Stimulated activated CD4-positive, alpha-beta T cell treated with anti-CD3 and anti-CD28 coated beads, TNF-alpha, amount 100 ng/mL, for 24 hours (primary cell): Measurements from ENCODE around the gene SIX4.
"Not testable (repeated sequence)": the region's sequence is repeated elsewhere in the genome, so short reads cannot be mapped to it uniquely, and the experiment has no call there.

ENCODE experiments used
- DNase-seq, 3 experiments: peaks; one replicate each; pipeline ENCODE4 v3.0.0-alpha.2; 2020; ENCODE audit warnings: low read depth in 3 of 3

SIX4 gene

GRCh38 chr14:60723907-60724618, at the start of gene SIX4:
Gene SIX4, minus strand, starts transcription at chr14:60724351. Its CDS starts 277 bp downstream, at chr14:60724074.
- no peak for DNase-seq

- DNase-seq: no peak
Measured at GRCh38 chr14:60773558-60773957, 49.4 kb upstream of the SIX4 start.

GRCh38 chr14:60771117-60771516, 47.0 kb upstream of the SIX4 start:
- DNase-seq: no peak

- DNase-seq: no peak
Measured at GRCh38 chr14:60768602-60769001, 44.5 kb upstream of the SIX4 start.

DNA sequence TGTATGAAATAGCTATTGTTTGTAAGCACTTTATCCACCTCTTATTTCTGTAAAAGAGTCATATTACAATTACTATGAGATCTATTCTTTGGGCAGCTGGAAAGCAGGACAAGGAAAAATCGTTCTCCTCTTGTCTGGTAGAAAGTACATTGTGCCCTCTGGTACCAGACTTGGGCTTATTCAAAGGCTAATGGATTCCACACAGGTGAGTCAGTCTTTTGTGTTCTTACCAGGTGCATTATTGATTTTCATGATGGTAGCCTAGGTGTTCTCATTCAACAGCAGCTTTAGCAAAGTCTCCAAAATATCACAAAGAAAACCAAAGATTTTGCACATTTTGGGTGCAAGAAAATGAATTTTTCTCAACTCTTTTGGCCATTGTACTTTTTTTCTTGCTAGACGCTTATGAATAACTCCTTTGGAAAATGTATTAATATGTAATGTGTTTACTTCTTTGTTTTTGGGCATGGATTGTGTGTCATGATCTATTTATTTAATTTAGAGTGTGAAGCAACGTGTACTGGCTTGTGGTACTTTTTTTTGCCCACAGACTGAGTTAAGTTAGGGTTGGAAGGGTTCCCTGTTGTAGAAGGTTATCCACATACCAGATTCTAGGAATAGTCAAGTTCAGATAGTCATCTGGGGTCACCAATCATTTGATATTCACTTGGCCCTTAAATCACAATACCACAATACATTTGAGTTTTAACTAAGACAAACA, 36.7 kb upstream of the SIX4 start:
- no peak for DNase-seq

- no peak for DNase-seq
Measured at GRCh38 chr14:60760209-60760608, 36.1 kb upstream of the SIX4 start.

GRCh38 chr14:60758885-60759284, 34.7 kb upstream of the SIX4 start:
- DNase-seq: no peak

- no peak for DNase-seq
Measured at GRCh38 chr14:60757567-60758002, 33.4 kb upstream of the SIX4 start.

DNA sequence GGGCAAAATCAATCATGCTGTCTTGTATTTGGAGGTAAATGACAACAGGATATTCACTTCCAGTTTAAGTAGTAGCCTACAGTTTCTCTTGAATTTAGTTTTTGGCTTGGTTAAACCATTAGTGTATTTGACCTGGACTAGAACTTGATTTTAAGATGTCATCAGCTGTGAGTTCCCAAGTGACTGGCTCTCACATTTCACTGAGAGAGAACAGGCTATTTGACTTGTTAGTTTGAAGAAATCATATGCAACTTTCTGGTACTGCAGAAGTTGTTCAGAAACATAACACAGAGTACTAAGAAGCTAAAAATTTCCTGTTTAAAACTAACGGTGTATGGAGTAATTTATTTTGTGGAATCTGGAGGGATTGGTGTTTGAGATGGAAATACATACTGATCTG, 32.7 kb upstream of the SIX4 start:
- no peak for DNase-seq

DNA sequence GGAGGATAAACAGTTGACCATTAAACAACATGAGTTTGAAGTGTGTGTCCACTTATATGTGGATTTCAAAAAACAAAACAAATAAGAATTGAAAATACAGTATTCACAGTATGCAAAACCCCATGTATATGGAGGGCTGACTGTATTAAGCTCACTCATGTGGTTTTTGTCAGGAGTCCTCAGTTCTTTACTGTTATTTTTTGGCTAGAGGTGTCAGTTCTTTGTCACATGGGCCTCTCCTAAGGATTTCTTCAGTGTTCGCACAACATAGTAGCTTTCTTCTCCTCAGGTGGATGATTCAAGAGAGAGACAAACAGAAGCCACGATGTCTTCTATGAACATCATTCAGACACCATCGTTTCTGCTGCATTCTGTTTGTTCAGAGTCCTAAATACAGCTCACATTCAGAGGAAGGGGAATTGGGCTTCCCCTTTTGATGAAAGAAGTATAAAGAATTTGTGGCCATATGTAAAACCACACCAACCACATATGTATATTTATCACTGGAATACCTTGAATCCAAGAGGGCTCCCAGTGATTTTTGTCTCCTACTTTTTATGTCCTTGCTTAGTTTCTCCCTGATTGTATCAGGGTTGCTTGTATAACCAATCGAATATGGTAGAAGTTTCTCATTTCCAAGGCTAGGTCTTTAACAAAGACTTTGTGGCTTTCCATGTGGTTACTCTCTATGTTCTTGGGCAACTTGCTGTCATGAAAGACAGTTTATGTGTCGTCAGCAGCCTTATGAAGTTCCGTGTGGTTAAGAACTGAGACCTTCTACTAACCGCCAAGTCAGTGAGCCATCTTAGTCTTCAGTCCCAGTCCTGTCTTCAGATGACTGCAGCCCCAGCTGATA, 29.3 kb upstream of the SIX4 start:
- DNase-seq: peak; percentile 21 to 36 (median 24)

GRCh38 chr14:60744566-60744965, 20.4 kb upstream of the SIX4 start:
- no peak for DNase-seq

- DNase-seq: no peak
Measured at GRCh38 chr14:60738843-60739508, 14.8 kb upstream of the SIX4 start.

DNA sequence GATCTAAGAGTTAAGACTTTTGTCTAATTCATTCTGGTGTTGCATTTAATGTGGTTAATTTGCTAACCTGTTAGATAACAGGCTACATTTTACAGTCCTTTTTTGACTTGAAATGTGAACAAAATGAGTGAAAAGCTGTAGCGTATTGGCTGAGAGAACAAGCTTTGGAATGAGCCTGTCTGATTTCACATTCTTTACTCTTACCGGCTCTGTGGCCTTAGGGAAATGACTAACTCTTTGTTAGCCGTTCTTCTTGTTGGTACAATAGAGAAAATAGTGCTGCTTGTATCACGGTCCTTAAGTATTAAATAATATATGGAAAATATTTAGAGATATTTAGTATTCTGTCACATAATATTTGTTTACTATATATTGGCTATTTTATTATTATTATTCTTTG, 12.3 kb upstream of the SIX4 start:
- no peak for DNase-seq

- no peak for DNase-seq
Measured at GRCh38 chr14:60735416-60735815, 11.3 kb upstream of the SIX4 start.

- DNase-seq: peak; percentile 62 to 76 (median 62)
Measured at GRCh38 chr14:60734465-60735242, 10.5 kb upstream of the SIX4 start, which contains the start of gene MNAT1. Gene MNAT1, plus strand, starts transcription at chr14:60734761. Its CDS starts 102 bp downstream, at chr14:60734863.

DNA sequence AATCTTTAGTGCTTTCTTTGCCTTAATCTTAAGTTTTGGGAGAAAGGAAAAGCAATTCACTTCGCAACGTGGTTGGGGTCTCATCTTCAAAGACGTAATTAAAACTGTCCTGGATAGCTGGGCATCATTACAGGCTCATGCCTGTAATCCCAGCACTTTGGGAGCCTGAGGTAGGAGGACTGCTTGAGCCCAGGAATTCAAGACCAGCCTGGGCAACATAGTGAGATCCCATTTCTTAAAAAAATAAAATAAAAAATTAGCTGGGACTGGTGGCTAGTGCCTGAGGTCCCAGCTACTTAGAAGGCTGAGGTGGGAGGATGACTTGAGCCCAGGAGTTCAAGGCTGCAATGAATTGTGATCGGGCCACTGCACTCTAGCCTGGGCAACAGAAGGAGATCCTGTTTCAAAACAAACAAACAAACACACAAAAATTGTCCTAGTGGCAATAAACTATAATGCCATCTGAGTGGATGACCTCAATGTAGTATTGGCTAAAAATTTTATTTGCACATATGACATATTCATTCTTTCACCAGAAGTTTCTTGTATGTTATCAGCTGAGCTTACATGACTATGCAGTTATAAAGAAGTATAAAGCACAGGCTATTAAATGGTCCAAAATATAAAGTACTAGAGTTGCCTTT, 8.8 kb upstream of the SIX4 start:
- DNase-seq: no peak

DNA sequence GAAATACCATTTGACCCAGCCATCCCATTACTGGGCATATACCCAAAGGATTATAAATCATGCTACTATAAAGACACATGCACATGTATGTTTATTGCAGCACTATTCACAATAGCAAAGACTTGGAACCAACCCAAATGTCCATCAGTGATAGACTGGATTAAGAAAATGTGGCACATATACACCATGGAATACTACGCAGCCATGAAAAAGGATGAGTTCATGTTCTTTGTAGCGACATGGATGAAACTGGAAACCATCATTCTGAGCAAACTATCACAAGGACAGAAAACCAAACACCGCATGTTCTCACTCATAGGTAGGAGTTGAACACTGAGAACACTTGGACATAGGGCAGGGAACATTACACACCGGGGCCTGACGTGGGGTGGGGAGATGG, 7.1 kb upstream of the SIX4 start:
- DNase-seq: not testable (repeated sequence)

DNA sequence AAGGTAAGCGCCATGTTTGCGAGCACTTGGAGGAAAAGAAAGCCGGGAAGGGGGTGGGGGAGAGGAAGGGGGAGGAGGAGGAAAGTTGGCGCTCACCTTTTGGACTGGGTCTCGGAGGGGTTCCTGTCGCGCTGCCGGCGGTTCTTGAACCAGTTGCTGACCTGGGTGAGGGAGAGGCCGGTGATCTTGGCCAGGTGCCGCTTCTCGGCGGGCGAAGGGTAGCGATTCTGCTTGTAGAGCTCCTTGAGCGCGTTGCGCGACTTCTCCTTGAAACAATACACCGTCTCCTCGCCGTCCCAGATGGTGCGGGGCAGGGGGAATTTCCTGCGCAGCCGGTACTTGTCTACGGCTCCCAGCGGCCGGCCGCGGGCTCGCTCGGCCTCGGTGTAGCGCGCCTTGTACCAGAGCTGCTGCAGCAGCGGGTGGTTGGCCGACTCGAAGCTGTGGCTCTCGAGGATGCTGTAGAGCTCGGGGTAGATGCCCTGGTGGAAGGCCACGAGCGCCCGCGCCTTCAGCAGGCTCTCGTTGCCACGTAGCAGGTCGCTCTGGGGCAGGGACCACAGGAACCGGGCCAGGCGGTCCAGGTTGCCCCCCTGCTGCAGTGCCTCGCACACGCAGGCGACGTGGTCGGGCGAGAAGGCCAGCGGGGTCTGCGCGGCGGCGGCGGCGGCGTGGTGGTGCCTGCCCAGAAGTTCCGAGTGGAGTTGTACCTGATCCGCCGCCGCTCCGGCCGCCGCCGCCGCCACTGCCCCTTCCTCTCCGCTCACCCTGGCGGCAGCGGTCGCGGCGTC, 840 bp downstream of the SIX4 start:
- peak in 1 of 3 experiments; percentile 30 for DNase-seq

DNA sequence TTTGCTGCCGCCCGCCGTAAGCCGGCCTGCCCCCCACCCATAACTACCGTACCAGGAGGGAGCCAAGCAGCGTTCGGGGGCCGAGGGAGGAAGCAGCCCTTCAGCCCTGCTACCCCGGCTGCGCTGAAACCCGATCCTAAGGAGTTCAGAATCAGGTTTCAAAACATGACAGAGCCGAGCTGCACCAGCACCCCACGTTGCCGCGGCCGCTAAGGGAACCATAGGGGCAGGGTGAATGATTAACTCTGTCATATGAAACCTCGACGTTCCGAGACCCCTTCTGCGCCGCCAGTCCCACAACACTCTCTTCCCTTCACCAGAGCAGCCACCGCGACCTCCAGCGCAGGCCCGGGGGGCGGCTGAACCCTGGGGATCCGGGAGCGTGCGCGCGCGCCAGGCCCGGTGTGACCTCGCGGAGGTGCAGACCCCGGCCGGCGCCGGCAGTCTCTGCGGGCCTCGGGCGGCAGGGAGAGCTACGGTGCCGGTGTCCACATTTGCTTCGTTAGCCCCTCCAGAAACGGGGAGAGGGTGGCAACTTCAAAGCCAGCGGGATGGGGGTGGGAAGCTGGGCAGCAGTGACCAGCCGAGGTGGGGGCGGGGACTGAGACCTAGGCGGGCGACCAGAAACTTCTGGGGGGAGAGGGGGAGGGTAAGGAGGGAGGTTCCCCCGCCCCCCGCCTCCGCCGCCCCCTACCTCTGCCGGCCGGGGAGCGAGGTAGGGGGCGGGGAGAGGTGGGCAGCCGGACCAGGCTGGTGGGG, 1.6 kb downstream of the SIX4 start:
- DNase-seq: no peak
